Skeletal muscle tissue (tissue), 4 donors: Measurements from ENCODE around the gene BICD1. TPM values are rescaled to one million over a fixed set of nuclear protein-coding genes. Genes with fewer than 3 reads are reported as not detected.

Experiments
- H3K27ac ChIP-seq: one replicate; pipeline ENCODE4 v1.7.0; 2013; ENCODE audit warnings: mild to moderate bottlenecking, low read depth, low read length, inconsistent platforms
- H3K27me3 ChIP-seq, 3 donors: one replicate each; pipeline ENCODE4 v1.7.0; 2013; ENCODE audit warnings: low read length in 3 of 3; ENCODE audit not compliant: control insufficient read depth in 3 of 3, insufficient read depth in 3 of 3
- H3K36me3 ChIP-seq, 3 donors: one replicate each; pipeline ENCODE4 v1.7.0; 2013; ENCODE audit warnings: low read length in 3 of 3; ENCODE audit not compliant: control insufficient read depth in 3 of 3, insufficient read depth in 3 of 3
- H3K4me1 ChIP-seq, 3 donors: one replicate each; pipeline ENCODE4 v1.7.0; 2013; ENCODE audit warnings: low read length in 3 of 3, mild to moderate bottlenecking in 3 of 3; ENCODE audit not compliant: control insufficient read depth in 3 of 3, insufficient read depth in 3 of 3
- H3K4me3 ChIP-seq, 3 donors: one replicate each; pipeline ENCODE4 v1.7.0; 2013; ENCODE audit warnings: low read length in 3 of 3
- H3K9ac ChIP-seq, 3 donors: one replicate each; pipeline ENCODE4 v1.7.0; 2013; ENCODE audit warnings: low read length in 3 of 3, mild to moderate bottlenecking in 3 of 3, moderate library complexity in 2 of 3, low read depth in 1 of 3
- H3K9me3 ChIP-seq, 3 donors: one replicate each; pipeline ENCODE4 v1.7.0; 2013; ENCODE audit warnings: low read length in 3 of 3; ENCODE audit not compliant: control insufficient read depth in 3 of 3
- total RNA-seq: library from RNA; depleted of rRNA; stranded (reverse); fragments of >200 nt; gene quantifications from one replicate; pipeline ENCODE4 v1.2.3, GENCODE V29; 2014
- donor health status: Osteomylitis.

Gene BICD1
- total RNA-seq, 1 donor from 2014 or later: 7.8 TPM

DNA sequence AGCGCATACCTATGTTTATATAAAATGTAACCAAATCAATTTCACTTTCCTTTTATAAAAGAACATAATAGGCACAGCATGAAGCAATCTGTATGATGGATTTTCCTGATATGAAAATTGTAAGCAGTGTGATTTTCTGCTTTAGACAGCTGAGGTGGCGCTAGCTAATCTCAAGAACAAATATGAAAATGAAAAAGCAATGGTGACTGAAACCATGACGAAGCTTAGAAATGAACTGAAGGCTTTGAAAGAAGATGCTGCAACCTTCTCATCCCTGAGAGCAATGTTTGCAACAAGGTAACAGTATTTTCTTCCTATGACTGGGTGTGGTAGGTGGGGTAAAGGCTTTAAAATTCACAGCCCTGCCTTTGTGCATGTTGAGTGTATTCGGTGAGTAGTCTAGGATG is 227.7 kb downstream of the BICD1 start:
- Histone ChIP-seq H3K9me3 (no peaks in the 10 kb centered on the region), H3K9ac (no peak overlapping the region), H3K36me3 (peaks cover 0 to 3% (median 0%) of the 10 kb centered on the region in 3 donors)

DNA sequence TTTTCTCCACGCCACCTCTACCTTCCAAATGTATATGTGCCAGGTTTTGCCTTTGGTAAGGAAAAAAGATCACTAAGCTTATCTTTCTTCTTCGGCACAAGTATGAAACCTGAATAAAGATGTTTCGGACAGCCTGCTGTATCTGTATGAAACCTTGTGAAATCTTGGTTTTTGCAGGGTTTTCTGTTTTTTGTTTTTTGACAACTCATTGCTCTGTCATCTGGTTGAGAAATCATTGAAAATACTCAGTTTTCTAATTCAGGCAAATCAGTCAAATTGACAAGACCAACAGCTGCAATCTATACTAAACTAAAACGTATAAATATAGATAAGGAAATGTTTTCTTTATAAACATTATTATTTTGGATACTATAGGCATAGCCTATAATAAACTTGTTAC is 229.6 kb downstream of the BICD1 start:
- Histone ChIP-seq H3K27me3 (no peaks in the 10 kb centered on the region), H3K9ac (no peak overlapping the region), H3K4me3 (no peak overlapping the region), H3K27ac (no peak overlapping the region), H3K4me1 (no peaks in the 10 kb centered on the region), H3K36me3 (peaks cover 0 to 3% (median 0%) of the 10 kb centered on the region in 3 donors), H3K9me3 (no peaks in the 10 kb centered on the region)

More for the DNA sequence above, 227.7 kb downstream of the BICD1 start:
- Histone ChIP-seq H3K4me1 (no peaks in the 10 kb centered on the region), H3K27me3 (no peaks in the 10 kb centered on the region), H3K27ac (no peak overlapping the region), H3K4me3 (no peak overlapping the region)

DNA sequence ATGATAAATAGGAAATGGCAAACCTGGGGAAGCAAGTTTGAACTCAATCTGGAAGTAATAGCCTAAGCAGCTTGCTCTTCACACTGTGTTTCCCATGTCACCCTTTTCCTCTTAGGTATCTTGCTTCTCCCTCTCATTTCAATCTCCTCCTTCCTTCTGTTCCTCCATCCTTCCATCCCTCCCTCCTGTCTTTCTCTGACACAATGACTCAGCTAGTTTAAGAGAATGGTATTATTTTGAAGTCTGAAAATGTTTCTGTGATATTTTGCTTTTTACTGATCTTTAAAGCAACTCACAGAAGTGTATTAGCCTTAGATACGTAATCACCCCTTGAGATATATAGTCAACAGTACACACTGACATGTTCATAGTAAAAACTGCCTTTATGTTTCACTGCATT is 236.8 kb downstream of the BICD1 start:
- H3K4me1 ChIP-seq: no peaks in the 10 kb centered on the region
- no peaks in the 10 kb centered on the region for H3K36me3 ChIP-seq
- no peak overlapping the region for H3K9ac ChIP-seq
- no peaks in the 10 kb centered on the region for H3K27me3 ChIP-seq
- H3K27ac ChIP-seq: no peak overlapping the region
- H3K4me3 ChIP-seq: no peak overlapping the region
- no peaks in the 10 kb centered on the region for H3K9me3 ChIP-seq

DNA sequence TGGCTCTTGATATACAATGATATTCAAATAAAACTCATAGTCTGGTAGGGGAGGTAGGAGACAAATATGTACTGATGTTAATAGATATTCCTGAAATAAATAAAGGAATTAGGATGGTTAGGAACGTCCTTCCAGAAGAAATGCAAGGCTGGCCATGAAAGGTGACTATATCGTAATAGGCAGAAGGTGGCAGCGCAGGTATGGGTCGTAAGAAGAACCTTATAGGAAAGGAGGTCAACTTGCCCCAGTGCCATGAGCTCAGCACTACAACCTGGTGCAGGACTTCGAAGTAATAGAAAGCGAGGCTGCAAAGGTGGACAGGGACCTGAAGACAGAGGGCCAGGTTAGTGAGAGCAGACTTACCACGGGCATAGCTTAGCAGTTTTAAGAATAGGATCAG is 237.4 kb downstream of the BICD1 start:
- H3K4me3 ChIP-seq: no peak overlapping the region
- no peaks in the 10 kb centered on the region for H3K27me3 ChIP-seq
- H3K9ac ChIP-seq: no peak overlapping the region
- no peaks in the 10 kb centered on the region for H3K4me1 ChIP-seq
- H3K9me3 ChIP-seq: no peaks in the 10 kb centered on the region
- H3K36me3 ChIP-seq: no peaks in the 10 kb centered on the region
- no peak overlapping the region for H3K27ac ChIP-seq

DNA sequence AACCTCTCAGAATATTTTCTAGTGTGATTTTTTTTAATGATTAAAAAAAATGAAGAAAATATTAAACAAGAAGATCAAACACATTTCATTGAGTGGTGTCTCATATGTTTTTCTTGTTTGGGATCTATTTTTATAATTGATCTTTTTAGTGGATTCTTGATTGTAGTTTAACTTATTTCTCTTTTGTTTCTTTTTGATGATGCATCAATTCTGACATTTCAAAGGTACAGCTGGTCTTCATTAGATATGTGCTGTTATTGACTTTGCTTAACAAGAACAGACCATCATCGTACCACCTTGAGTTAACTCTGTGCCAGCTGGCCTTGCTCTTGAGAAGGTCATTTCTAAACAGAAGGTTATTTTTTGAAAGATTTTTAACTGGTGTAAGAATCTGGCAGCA is 246.9 kb downstream of the BICD1 start:
- Histone ChIP-seq H3K4me3 (no peak overlapping the region), H3K9me3 (no peaks in the 10 kb centered on the region), H3K27me3 (no peaks in the 10 kb centered on the region), H3K36me3 (no peaks in the 10 kb centered on the region), H3K27ac (no peak overlapping the region), H3K9ac (no peak overlapping the region), H3K4me1 (no peaks in the 10 kb centered on the region)

DNA sequence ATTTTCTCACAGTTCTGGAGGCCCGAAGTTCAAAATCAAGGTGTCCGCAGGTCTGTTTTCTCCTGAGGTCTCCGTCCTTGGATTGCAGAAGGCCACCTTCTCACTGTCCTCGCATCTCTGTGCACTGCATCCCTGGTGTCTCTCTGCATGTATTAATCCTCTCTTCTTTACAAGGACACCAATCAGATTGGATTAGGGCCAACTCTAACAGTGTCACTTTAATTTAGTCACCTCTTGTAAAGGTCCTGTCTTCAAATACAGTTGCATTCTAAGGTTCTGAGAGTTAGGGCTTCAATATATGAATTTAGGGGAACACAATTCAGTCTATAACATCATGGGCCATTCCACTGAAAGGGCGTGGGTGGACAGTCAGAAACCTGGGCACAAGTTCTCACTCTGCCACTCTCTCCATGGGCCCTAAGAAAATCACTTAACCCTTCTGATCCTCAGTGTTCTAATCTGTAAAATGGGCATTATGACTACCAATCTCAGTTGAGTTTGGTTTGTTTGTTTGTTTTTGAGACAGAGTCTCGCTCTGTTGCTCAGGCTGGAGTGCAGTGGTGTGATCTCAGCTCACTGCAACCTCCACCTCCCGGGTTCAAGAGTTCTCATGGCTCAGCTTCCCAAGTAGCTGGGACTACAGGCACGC is 251.1 kb downstream of the BICD1 start:
- Histone ChIP-seq H3K4me3 (no peak overlapping the region), H3K27ac (no peak overlapping the region), H3K9me3 (no peaks in the 10 kb centered on the region), H3K4me1 (no peaks in the 10 kb centered on the region), H3K36me3 (no peaks in the 10 kb centered on the region), H3K27me3 (no peaks in the 10 kb centered on the region), H3K9ac (no peak overlapping the region)

DNA sequence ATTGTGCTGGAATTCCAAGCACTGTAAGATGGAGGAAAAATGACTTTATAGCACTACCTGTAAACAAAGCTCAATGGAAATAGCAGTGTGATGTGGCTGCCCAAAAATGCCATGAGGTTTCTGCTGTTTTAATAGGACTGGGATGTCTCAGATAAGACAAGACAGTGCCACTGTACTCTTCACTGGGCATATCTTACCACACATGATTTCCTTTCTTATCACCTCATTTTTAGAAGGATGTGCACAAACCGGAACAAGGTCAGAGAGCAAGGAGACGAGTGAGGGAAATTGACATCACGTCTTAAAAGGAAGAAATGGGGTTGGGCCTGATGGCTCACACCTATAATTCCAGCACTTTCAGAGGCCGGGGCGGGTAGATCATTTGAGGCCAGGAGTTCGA is 254.3 kb downstream of the BICD1 start:
- H3K36me3 ChIP-seq: no peaks in the 10 kb centered on the region
- H3K9me3 ChIP-seq: no peaks in the 10 kb centered on the region
- no peaks in the 10 kb centered on the region for H3K27me3 ChIP-seq
- H3K4me3 ChIP-seq: no peak overlapping the region
- no peak overlapping the region for H3K27ac ChIP-seq
- no peaks in the 10 kb centered on the region for H3K4me1 ChIP-seq
- no peak overlapping the region for H3K9ac ChIP-seq

DNA sequence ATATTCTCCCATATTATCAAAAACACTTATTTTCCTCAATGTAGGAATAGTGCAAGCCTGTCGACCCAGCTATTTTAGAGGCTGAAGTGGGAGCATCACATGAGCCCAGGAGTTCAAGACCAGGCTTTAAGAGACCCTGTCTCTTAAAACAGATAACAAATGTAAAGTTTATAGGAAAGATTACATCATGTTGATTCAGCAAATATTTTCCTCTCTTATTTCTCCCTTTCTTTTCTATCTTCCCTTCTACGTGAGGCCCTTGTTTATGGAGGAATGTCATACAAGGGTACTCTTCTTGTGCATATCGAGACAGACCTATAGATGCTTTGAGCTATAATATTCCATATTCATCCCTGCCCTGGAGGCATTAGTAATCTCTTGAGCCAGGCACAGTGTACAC is 256.2 kb downstream of the BICD1 start:
- Histone ChIP-seq H3K27me3 (no peaks in the 10 kb centered on the region), H3K4me3 (no peak overlapping the region), H3K36me3 (no peaks in the 10 kb centered on the region), H3K4me1 (no peaks in the 10 kb centered on the region), H3K9me3 (no peaks in the 10 kb centered on the region), H3K27ac (no peak overlapping the region), H3K9ac (no peak overlapping the region)

DNA sequence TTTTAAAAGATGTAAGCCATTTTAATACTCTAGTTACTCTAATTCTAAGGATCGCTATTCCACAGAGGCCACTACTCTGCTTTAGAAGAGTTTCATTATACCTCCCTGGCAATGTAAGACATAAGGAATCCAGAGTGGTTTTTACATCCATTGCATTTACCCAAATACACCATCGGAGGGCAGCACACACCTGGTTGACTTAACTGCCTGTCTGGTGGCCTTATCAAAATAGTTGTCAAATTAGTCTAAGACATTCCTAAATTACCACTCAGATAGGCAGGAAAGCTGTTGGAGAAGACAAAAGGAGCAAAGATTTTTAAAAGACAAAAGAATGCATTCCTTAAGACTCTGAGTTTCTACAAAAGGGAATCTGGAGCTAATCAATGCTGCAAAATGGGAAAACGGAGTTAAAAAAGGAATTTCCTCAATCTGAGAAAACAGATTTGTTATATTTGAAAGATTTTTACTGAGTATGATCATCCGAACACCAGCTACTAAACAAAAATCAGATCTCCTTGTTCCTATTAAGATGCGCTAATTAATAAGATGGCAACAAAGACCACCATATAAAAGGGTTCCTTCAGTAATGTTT is 258.9 kb downstream of the BICD1 start:
- Histone ChIP-seq H3K27ac (no peak overlapping the region), H3K4me3 (no peak overlapping the region)

DNA sequence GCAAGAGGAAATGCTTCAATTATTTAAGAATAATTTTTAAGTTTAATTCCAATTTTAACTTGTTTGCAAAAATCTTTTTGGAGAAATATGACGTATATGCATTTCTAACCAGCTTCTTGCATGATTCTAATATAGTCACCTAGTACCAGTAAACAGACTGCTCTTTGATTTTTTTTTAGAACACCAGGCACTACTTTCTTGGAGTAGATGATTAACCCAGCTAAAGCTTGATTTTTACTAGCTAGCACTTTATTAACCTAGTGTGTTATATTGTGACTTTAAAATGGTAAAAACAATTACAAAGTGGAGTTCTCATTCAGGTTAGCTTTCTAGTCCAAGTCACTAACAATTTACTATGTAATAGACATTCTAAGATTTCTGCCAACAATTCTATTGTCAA is 260.1 kb downstream of the BICD1 start:
- H3K4me1 ChIP-seq: no peaks in the 10 kb centered on the region
- H3K36me3 ChIP-seq: no peaks in the 10 kb centered on the region
- no peak overlapping the region for H3K27ac ChIP-seq
- H3K4me3 ChIP-seq: no peak overlapping the region
- H3K9ac ChIP-seq: no peak overlapping the region
- H3K27me3 ChIP-seq: no peaks in the 10 kb centered on the region
- H3K9me3 ChIP-seq: no peaks in the 10 kb centered on the region

More for the DNA sequence above, 258.9 kb downstream of the BICD1 start:
- Histone ChIP-seq H3K9ac (no peak overlapping the region), H3K27me3 (no peaks in the 10 kb centered on the region), H3K4me1 (no peaks in the 10 kb centered on the region), H3K9me3 (no peaks in the 10 kb centered on the region), H3K36me3 (no peaks in the 10 kb centered on the region)
